ENCODE measurements around the gene DDX41.

The DDX41 gene

DNA sequence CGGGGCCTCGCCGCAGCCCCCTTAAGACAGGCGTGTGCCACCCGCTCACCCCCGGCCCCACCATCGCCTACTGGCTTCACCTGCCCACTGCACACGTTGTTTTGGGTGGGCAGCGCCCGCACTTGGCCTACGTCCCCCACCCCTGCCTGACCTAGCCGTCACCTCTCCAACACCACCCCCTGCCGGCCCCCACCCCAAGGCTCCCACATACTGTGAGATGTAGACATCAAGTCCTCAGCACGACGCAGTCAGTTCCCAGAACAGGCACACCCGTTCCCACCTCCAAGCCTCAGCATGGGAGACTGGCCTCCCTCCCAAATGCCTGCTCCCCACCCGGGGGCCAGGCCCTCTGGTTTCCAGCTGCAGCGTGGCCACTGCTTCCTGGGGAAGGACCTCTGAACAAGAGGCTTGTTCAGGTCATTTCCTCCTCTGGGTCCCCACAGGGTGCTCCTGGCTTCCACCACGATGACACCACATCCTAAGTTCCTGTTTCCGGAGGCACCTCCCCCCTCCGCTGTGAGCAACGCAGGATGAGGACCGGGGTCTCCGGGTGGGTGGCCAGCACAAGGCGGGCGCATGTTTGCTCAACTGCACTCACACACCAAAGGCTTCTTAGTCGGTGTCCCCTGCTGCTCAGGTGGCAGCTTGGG lies 54.6 kb downstream of the DDX41 start:
- peak overlapping the region; percentile 94 for H3K27ac ChIP-seq
- no peaks in the 10 kb centered on the region for H3K27me3 ChIP-seq
- H3K9me3 ChIP-seq = no peaks in the 10 kb centered on the region
- peak overlapping the region; percentile 42 to 52 for H3K4me3 ChIP-seq (ENCODE audit: low read depth in 1 of 2, low read length in 1 of 2)
- peaks cover 47 to 49% of the 10 kb centered on the region in 2 experiments for H3K4me1 ChIP-seq (ENCODE audit: control insufficient read depth in 1 of 2, insufficient read depth in 1 of 2, low read depth in 1 of 2, low read length in 1 of 2)
- TF ChIP-seq, protein P1, sequence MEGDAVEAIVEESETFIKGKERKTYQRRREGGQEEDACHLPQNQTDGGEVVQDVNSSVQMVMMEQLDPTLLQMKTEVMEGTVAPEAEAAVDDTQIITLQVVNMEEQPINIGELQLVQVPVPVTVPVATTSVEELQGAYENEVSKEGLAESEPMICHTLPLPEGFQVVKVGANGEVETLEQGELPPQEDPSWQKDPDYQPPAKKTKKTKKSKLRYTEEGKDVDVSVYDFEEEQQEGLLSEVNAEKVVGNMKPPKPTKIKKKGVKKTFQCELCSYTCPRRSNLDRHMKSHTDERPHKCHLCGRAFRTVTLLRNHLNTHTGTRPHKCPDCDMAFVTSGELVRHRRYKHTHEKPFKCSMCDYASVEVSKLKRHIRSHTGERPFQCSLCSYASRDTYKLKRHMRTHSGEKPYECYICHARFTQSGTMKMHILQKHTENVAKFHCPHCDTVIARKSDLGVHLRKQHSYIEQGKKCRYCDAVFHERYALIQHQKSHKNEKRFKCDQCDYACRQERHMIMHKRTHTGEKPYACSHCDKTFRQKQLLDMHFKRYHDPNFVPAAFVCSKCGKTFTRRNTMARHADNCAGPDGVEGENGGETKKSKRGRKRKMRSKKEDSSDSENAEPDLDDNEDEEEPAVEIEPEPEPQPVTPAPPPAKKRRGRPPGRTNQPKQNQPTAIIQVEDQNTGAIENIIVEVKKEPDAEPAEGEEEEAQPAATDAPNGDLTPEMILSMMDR (IDR thresholded peaks at IDR 0.05) = peak; percentile 50
- H3K36me3 ChIP-seq = peaks cover 34% of the 10 kb centered on the region

All from neutrophil (primary cell).